HFFc6 (cell line): ENCODE results near the gene CDC25A. TPM values are rescaled to one million over a fixed set of nuclear protein-coding genes. Genes with fewer than 3 reads are reported as not detected.
A peak's percentile ranks its signal among the peaks of the same experiment; 100 is the strongest.

Source experiments
- DNase-seq: peaks from one replicate; pipeline ENCODE4 v3.0.0-alpha.2; 2018
- H3K27ac Mint-ChIP-seq: 2 replicates; pipeline ENCODE4 v1.8.0; 2020; ENCODE audit warnings: mild to moderate bottlenecking, mixed read lengths
- H3K27me3 Mint-ChIP-seq: 2 replicates; pipeline ENCODE4 v1.8.0; 2021; ENCODE audit warnings: mild to moderate bottlenecking, moderate library complexity, mixed read lengths; ENCODE audit not compliant: insufficient read depth
- H3K36me3 Mint-ChIP-seq: 2 replicates; pipeline ENCODE4 v1.8.0; 2021; ENCODE audit warnings: low read depth, mixed read lengths
- H3K4me1 Mint-ChIP-seq: 2 replicates; pipeline ENCODE4 v1.8.0; 2020; ENCODE audit warnings: low read depth, mixed read lengths
- H3K4me3 Mint-ChIP-seq: 2 replicates; pipeline ENCODE4 v1.8.0; 2020; ENCODE audit warnings: mild to moderate bottlenecking, moderate library complexity, mixed read lengths
- H3K9me3 Mint-ChIP-seq: 2 replicates; pipeline ENCODE4 v1.8.0; 2020; ENCODE audit warnings: mild to moderate bottlenecking, mixed read lengths
- CTCF ChIP-seq: fragments of 200-600 bp; sonication (generic); IDR thresholded peaks from 2 replicates; pipeline ENCODE4 v1.5.0; 2021; ENCODE audit warnings: antibody characterized with exemption, mild to moderate bottlenecking
- total RNA-seq, 6 experiments: library from RNA; stranded (reverse); fragmentation: NEBNext Ultra II Directional; extraction: Animal tissue kit (Norgen Biotek cat#: 25700); gene quantifications; 2 replicates in 1 of 6; 3 replicates in 5 of 6; pipeline ENCODE4 v1.2.3, GENCODE V29; 2021

Gene CDC25A
- total RNA-seq, 6 experiments from 2014 or later = 5.4 to 12.4 (median 10.0) TPM

GRCh38 chr3:48226939-48227338 lies 38.7 kb upstream of the CDC25A start:
- peaks cover 28% of the 10 kb centered on the region for H3K27me3 Mint-ChIP-seq
- no peaks in the 10 kb centered on the region for H3K9me3 Mint-ChIP-seq
- no peak for DNase-seq
- no peaks in the 10 kb centered on the region for H3K4me1 Mint-ChIP-seq
- no peak overlapping the region for H3K4me3 Mint-ChIP-seq
- no peak for TF ChIP-seq CTCF
- no peak overlapping the region for H3K27ac Mint-ChIP-seq
- no peaks in the 10 kb centered on the region for H3K36me3 Mint-ChIP-seq

- H3K27me3 Mint-ChIP-seq = peaks cover 33% of the 10 kb centered on the region
- no peak overlapping the region for H3K4me3 Mint-ChIP-seq
- H3K36me3 Mint-ChIP-seq = no peaks in the 10 kb centered on the region
- no peak for DNase-seq
- H3K27ac Mint-ChIP-seq = no peak overlapping the region
- no peak for TF ChIP-seq CTCF
- no peaks in the 10 kb centered on the region for H3K4me1 Mint-ChIP-seq
- no peaks in the 10 kb centered on the region for H3K9me3 Mint-ChIP-seq
Measured at GRCh38 chr3:48225587-48225986, 37.4 kb upstream of the CDC25A start.

- Mint-ChIP-seq H3K9me3 (no peaks in the 10 kb centered on the region), H3K4me3 (no peak within 1 kb of the TSS), H3K4me1 (no peaks in the 10 kb centered on the region; the same call in 1 of the 2 replicates), H3K36me3 (no peaks in the 10 kb centered on the region), H3K27ac (no peak within 1 kb of the TSS), H3K27me3 (peaks cover 38% of the 10 kb centered on the region)
- no peak for DNase-seq
- TF ChIP-seq CTCF = no peak
Measured at GRCh38 chr3:48222616-48223513, 34.6 kb upstream of the CDC25A start, which contains the start of gene CAMP. Gene CAMP, plus strand, starts transcription at chr3:48223495. Its CDS starts 17 bp downstream, at chr3:48223512.

GRCh38 chr3:48220746-48221145 lies 32.5 kb upstream of the CDC25A start:
- peaks cover 43% of the 10 kb centered on the region for H3K27me3 Mint-ChIP-seq
- no peak for TF ChIP-seq CTCF
- H3K9me3 Mint-ChIP-seq = no peaks in the 10 kb centered on the region

GRCh38 chr3:48219543-48219942 lies 31.3 kb upstream of the CDC25A start:
- no peaks in the 10 kb centered on the region; the same call in 1 of the 2 replicates for H3K4me1 Mint-ChIP-seq
- H3K27ac Mint-ChIP-seq = no peak overlapping the region
- TF ChIP-seq CTCF = no peak
- no peak overlapping the region for H3K4me3 Mint-ChIP-seq
- H3K36me3 Mint-ChIP-seq = no peaks in the 10 kb centered on the region
- H3K27me3 Mint-ChIP-seq = peaks cover 46% of the 10 kb centered on the region
- DNase-seq = peak; percentile 39
- no peaks in the 10 kb centered on the region for H3K9me3 Mint-ChIP-seq

More at GRCh38 chr3:48220746-48221145, 32.5 kb upstream of the CDC25A start:
- no peaks in the 10 kb centered on the region for H3K36me3 Mint-ChIP-seq
- no peaks in the 10 kb centered on the region; the same call in 1 of the 2 replicates for H3K4me1 Mint-ChIP-seq
- H3K4me3 Mint-ChIP-seq = no peak overlapping the region
- no peak overlapping the region for H3K27ac Mint-ChIP-seq
- DNase-seq = no peak
